HG03354 (cell line): ENCODE results near the gene TMEM19.

Experiments
- ATAC-seq: cut with Tn5 transposase; IDR thresholded peaks from one replicate; pipeline ENCODE4 v1.9.1; 2021; ENCODE audit warnings: mild to moderate bottlenecking; ENCODE audit not compliant: unreplicated experiment, poor library complexity, severe bottlenecking

The TMEM19 gene

GRCh38 chr12:71752891-71753290 lies 67.0 kb downstream of the TMEM19 start:
- ATAC-seq, result no peak
